NCI-H748 (cell line): ENCODE data around the gene HMCN2.

ENCODE experiments used
- DNase-seq: peaks from one replicate; lab custom pipeline; 2025; ENCODE audit not compliant: unreplicated experiment; lab: John Stamatoyannopoulos, UW

Gene HMCN2

GRCh38 chr9:130445268-130445983 lies 179.9 kb downstream of the HMCN2 start:
- DNase-seq: peak; percentile 21

DNA sequence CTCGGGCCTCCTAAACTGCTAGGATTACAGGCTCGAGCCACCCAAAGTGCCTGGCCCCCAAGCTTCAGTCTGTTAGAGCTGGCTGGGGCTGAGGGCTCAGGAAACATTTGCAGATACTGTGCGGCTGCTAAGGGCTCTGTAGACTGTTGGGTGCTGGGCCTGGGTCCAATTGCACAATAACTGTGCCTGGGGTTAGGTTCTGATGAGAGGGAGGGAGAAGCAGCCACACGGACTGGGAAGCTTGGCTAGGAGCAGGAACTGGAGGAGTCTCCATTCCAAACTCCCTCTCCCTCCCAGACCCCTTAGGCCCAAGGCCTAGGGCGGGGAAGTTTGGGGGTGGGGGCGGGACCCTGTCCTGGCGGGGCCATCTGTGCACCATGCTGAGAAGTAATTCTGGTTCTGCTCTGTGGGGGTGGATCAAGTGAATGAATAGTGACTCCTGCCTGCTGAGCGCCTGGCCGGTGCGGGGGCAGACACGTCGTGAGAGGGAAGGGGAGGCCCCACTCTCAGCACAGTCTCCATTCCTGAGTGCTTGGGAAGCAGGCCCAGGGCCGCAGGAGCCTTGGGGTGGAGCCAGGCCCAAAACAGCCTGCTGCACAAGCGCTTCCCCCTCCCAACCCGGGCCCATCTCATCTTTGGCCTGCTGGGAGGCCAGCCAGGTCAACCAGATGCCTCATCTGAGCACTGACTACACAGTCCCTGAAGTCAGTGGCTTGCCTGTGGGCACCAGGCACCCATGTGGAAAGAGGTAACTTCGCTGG lies 180.7 kb downstream of the HMCN2 start:
- DNase-seq: no peak

DNA sequence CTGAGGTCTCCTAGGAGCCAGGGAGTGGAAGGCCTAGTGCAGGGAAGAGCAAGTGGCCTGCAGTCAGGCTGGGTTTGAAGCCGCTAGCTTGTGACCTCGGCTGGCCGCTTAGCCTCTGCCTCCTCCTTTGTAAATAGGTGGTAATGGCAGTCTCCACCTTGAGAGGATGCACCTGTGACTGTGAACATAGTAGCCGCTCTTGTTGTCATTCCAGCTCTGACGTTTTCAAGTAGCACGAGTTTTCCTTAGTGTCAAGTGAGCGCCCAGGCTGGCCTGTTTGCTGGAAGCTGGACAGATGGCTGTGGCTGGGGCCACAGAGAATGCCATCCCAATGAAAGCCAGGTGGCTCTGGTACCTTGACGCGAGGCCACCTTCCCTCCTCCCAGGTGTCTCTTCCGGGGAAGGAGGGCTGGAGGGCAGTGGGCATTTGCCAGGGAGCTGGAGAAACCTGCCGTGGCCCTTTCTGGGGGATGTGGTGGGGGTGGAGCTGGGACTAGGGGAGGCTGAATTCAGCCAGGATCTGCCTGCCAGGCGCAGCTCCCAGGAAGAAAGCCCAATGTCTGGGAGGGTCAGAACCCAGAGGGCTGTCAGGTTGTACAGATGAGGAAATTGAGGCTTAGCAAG lies 181.7 kb downstream of the HMCN2 start:
- peak; percentile 47 for DNase-seq

GRCh38 chr9:130448035-130448624 lies 182.6 kb downstream of the HMCN2 start:
- DNase-seq: no peak

- DNase-seq: no peak
Measured at GRCh38 chr9:130448771-130449603, 183.4 kb downstream of the HMCN2 start.

GRCh38 chr9:130450344-130451003 lies 184.9 kb downstream of the HMCN2 start:
- peak; percentile 31 for DNase-seq

DNA sequence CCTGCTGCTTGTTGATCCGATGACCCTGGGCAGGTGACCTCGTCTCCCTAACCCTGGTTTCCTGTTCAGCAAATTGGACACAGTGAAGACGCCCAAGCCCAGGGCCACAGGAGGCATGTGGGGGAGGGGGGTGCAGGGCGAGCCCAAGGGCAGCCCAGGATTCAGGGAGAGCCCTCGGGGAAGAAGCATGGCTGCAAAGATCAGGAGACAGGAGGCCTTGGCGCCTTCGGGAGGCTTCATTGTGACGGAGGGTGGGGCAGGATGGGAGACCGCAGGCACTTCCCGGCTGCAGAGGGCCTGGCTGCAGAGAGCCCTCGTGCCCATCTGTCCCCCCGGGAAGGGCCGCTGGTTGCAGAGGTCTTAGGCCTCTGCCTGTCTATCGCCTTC lies 185.4 kb downstream of the HMCN2 start:
- DNase-seq: no peak

DNA sequence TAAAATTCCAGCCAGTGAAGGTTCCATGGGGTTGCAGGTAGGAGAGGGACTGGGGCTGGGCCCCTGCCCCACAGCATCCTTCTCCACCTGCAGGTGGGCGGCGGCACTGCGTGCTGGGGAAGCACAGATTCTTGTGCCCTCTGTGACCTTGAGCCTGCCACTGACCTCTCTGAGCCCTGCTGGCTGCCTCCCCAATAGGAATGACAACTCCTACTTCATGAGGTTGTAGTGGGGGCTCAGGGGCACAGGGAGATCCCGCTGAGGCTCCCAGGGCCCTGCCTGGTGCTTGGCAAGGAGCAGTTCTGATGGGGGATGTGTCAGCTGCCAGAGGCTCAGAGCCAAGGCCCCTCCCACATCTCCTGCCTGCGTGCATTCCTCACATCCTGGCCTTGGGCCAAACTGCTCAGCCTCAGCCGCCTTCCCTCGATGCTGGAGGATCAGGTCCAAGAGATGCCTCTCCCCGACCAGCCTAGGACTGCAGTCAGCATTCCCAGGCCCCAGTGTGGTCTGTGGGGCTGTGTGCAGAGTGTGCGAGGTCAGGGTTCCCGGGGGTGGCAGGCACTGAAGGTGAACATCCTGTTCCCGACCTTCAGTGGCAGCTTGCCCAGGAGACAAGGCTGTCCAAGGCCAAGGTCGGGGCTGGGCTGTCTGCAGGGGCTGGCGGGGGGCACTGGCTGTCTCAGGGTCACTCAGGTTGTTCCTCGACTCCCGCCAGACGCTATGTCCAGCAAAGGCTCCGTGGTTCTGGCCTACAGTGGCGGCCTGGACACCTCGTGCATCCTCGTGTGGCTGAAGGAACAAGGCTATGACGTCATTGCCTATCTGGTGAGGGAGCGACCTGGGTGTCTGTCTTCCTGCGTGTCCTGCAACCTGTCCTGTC lies 186.2 kb downstream of the HMCN2 start:
- DNase-seq: peak; percentile 86

DNA sequence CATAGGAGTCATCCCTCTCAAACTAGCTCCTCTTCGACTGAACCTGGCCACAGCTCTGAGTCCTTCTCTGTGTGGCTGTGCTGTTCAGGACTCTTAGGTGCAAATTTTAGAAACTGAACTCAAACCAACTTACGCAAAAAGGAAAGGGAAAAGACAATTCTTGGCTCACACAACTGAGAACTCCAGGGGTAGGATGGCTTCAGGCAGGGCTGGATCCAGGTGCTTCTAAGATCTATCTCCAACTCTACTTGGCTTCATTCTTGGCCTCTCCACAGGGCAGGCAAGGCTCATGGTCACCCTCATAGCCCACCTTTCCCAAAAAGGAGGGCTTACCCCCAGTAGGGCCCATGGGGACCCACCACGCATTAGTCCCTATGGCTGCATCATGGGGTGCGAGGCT lies 187.3 kb downstream of the HMCN2 start:
- DNase-seq: no peak

- DNase-seq: peak; percentile 94
Measured at GRCh38 chr9:130453487-130453886, 187.9 kb downstream of the HMCN2 start.

GRCh38 chr9:130454096-130454811 lies 188.7 kb downstream of the HMCN2 start:
- DNase-seq: no peak

GRCh38 chr9:130454812-130455325 lies 189.3 kb downstream of the HMCN2 start:
- no peak for DNase-seq

- DNase-seq: no peak
Measured at GRCh38 chr9:130458027-130458803, 192.7 kb downstream of the HMCN2 start.

DNA sequence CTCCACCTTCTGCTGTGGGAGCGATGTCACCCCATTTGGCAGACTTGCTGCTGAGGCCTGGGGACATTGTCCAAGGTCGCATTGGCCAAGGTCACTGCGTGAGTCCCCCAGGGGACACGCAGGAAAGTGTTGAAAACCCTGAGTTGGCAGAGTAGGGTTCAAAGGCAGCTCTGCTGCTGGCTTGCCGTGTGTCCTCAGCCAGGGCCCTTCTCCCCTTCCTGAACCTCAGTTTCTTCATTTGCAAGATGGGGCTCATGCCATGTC lies 193.2 kb downstream of the HMCN2 start:
- no peak for DNase-seq

- DNase-seq: no peak
Measured at GRCh38 chr9:130459151-130459550, 193.6 kb downstream of the HMCN2 start.

GRCh38 chr9:130459941-130460669 lies 194.5 kb downstream of the HMCN2 start:
- DNase-seq: no peak

- peak; percentile 63 for DNase-seq
Measured at GRCh38 chr9:130461218-130461630, 195.7 kb downstream of the HMCN2 start.
